ENCODE measurements around the gene UCP3.
A peak's percentile ranks its signal among the peaks of the same experiment; 100 is the strongest.
"Not testable (repeated sequence)": the region's sequence is repeated elsewhere in the genome, so short reads cannot be mapped to it uniquely, and the experiment has no call there.

Gene UCP3

GRCh38 chr11:74000307-74001133 lies 8.4 kb downstream of the UCP3 start:
- DNase-seq (ENCODE audit: low read depth), result no peak

- DNase-seq (ENCODE audit: low read depth), result no peak
Observed at GRCh38 chr11:73999581-74000306, 9.1 kb downstream of the UCP3 start.

DNA sequence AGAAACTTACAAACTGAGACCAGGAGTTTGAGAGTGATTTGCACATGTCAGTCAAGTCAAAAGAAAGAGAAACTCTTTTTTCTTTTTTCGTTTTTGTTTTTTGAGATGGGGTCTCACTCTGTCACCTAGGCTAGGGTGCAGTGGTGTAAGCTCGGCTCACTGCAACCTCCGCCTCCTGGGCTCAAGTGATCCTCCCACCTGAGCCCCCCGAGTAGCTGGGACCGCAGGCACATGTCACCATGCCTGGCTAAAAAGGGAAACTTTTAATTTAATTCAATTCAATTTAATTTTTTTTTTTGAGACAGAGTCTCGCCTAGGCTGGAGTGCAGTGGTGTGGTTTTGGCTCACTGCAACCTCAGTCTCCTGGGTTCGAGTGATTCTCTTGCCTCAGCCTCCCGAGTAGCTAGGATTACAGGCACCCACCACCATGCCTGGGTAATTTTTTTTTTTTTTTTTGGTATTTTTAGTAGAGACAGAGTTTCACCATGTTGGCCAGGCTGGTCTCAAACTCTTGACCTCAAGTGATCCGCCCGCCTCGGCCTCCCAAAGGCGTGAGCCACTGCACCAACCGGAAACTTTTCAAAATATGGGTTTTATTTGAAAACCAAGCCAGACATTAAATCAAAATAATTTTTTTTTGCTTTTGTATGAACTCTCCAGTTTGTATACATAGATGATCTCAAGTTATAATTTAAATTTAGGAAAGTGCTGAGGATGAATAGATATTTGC lies 9.9 kb downstream of the UCP3 start:
- no peak for DNase-seq (ENCODE audit: low read depth)

- DNase-seq (ENCODE audit: low read depth), result no peak
Observed at GRCh38 chr11:73997120-73997770, 11.6 kb downstream of the UCP3 start.

GRCh38 chr11:73996161-73996747 lies 12.6 kb downstream of the UCP3 start:
- no peak for DNase-seq (ENCODE audit: low read depth)

GRCh38 chr11:73995731-73996130 lies 13.2 kb downstream of the UCP3 start:
- no peak for DNase-seq (ENCODE audit: low read depth)

- DNase-seq (ENCODE audit: low read depth), result no peak
Observed at GRCh38 chr11:73995247-73995646, 13.6 kb downstream of the UCP3 start.

DNA sequence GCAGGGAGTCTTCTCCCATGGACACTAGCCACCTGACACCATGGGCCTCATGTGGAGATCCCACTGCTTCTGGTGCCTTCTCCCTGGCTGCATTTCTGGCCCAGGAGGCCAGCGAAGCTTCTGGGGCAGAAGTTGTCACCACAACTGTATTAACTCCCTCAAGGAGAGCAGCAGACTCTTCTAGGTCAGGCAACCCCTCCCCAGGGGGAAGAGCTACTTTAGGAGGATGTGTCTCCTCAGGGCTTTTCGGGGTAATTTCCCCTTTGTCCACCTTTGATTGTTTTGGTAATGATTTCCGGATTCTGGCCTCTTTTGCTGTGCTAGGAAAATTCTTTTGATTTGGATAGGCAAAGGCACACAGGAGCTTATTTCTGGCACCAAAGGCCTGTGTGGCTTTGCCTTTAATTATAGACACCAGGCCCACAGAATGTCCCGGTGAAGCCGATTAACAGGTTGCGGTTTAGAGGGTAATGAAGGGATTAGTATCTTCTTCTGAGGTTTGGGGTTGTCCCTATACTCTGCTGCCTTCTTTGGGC lies 17.3 kb downstream of the UCP3 start:
- no peak for DNase-seq (ENCODE audit: low read depth)

DNA sequence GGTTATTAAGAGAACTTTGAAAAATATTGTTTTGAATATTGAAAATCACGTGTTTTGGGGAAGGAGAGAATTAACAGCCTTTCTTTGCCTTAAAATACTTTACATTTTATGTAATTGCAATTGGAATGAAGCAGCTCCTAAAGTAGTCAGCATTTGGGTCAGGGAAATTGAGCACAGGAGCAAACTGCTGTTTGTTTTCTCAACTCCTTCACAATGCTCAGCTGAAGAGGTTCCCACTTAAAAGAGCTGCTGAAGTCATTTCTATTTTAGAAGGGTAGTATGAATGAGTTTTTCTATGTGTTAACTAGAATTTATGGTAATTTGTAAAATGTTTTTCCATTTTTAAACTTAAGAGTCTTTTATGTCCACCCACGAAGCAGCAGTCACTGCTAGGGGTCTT lies 18.2 kb downstream of the UCP3 start:
- no peak for DNase-seq (ENCODE audit: low read depth)

DNA sequence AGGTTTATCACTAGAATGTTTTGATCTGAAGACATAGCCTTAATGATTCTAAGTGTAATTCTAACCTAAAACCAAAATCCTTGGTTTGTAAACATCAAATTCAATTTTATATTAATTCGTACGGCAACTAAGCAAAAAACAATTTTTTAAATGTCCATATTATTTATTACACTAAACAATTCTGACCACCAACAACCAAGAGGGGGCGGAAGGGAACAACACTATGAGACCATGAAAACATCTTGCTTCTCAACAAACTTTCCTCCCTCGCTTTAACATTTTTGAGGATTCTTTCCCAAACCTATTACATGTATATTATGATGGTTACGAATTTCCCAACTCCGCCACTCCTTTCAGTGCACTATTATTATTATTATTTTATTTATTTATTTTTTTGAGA lies 19.7 kb downstream of the UCP3 start:
- DNase-seq (ENCODE audit: low read depth), result no peak

GRCh38 chr11:73988227-73988626 lies 20.7 kb downstream of the UCP3 start:
- no peak for DNase-seq (ENCODE audit: low read depth)

- DNase-seq (ENCODE audit: low read depth), result not testable (repeated sequence)
Observed at GRCh38 chr11:73985661-73986060, 23.2 kb downstream of the UCP3 start.

DNA sequence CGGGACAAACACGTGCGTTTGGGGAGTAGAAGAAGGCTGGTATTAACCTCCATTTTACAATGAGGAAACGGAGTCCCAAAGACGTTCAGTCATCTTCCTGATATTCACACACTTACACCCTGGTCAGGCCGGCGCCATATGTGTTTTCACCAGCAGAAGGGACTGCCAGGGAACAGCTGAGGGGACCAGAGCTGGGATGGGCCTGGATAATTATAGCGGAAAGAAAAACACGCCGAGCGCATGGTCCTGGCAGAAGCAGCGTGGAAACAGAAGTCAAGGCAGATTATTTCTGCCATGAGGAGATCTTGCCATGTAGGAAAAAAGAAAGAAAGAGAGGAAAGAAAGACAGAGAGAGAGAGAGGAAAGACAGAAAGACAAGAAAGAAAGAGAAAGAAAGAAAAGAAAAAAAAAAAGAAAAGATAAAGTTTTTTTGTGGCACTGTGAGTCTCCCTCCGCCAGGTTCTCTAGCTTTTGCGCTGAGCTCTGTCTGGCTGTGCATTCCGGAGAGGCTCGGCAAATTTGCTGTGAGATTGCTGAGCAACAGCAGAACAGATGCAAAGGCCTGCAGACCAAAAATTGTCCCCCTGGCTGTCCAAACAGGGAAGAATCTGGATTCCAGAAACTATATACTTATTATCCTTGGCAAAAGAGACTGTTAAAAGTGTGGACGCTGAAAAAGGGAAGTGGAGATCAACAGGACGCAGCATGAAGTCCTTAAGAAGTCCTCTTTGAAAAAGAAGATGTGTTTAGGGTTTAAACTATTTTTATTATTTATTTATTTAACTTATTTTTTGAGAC lies 24.9 kb downstream of the UCP3 start:
- DNase-seq (ENCODE audit: low read depth), result no peak

GRCh38 chr11:73982990-73983740 lies 25.7 kb downstream of the UCP3 start:
- peak; percentile 85 for DNase-seq (ENCODE audit: low read depth)

GRCh38 chr11:73982595-73982989 lies 26.3 kb downstream of the UCP3 start, which contains the start of gene UCP2:
Gene UCP2 (minus strand): TSS chr11:73982843. CDS start chr11:73978378, 4,465 bp downstream.
- peak; percentile 70 for DNase-seq (ENCODE audit: low read depth)

DNA sequence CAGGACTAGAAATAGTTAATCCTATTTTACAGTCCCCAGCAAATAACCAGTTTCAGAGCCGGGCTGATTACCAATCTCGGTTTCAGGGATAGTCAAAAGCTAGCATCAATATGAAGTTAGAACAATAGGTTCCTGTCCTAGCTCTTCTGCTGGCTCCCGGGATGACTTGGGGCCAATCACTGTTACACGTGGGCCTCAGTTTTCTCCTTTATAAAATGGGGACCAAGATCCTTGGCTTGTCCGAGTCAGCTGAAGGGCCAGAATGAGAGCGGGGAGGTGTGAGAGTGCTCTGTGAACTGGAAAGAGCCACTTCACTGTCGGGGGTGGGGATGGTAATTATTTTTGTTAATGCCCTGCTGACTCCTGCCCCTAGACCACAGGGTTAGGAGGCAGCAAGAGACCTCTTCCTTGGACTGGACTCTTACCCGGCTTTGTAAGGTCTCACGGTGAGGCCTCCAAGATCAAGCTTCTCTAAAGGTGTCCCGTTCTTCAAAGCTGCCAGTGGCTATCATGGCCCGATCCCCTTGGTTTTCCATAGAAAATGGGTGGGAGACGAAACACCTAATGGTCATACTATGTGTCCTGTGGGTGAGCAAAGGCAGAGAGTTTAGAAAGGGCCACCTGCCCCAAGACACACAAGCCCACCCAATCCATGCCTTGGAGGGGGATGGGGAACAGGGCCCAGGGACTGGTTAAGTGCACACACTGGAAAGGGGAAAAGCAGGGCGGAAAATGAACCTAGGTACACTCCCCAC lies 27.7 kb downstream of the UCP3 start:
- DNase-seq (ENCODE audit: low read depth), result no peak

DNA sequence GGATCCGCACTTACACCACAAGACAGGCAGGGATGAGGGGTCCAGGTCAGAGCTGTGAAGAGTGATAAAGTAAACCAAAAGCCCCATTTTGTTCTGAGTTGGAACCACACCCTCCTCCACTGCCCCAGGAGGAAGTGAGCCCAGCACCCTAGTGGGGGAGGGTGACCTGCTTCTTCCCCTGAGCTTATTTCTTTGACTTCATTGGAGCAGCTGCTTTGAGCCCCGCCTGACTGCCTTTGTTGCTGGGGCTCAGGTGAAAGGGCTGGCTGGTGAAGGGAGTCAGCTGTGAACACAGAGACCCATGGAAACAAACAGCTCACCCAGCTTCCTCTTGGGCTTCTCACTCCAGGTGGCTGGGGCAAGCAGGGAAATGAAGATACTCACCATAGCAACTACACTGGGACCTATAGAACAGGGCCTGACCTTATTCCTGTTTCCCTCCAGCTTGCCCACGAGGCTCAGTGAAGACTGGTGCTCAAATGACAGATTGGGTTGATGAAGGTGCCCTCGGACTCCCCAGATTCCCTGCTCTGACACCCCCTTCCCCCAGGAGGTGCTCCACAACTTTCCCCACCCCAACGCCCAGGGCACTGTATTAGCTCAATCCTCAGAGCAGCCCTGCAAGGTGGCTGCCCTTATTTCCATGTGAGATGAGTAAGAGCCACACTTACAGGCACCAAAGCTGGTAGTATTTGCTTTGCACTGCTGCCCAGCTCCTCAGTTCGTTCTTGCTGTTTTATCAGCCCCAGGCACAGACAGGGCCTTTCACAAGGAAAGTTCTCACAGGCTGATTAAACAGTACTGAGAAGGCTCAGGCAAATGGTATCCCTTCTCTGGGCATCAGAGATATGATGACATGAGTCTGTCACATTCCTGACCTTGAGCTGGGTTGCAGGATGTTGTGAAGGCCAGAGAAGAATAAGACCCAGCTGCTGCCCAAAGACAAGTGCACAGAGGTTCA lies 28.6 kb downstream of the UCP3 start:
- DNase-seq (ENCODE audit: low read depth), result no peak

DNA sequence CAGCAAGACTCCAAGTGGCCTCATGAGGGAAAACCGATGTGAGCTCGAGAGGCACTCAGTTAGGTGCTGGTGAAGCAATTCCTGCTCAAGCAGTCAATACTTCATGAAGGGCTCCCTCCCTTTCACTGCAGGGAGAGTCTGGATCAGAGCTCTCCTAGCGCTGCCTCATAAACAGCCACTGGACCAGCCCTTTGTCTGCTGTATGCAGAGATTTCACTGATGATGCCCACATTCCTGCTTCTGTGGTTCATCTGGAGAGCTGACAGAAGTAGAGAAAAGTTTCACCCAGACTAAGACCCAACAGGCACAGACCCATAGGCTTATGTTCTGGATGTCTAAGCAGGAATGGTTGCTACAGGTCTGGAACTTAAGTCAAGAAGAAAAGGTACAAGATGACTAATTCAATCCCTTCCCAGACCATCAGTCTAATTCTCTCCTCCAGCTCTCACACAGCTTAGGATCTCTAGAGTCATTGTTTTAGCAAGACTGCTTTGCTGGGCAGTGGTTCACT lies 30.3 kb downstream of the UCP3 start:
- DNase-seq (ENCODE audit: low read depth), result no peak
